Uterus (tissue), 4 donors: ENCODE results near the gene NHS. TPM values are rescaled to one million over a fixed set of nuclear protein-coding genes. Genes with fewer than 3 reads are reported as not detected.

Experiments
- DNase-seq, 2 donors: peaks; one replicate each; pipeline ENCODE4 v3.0.0-alpha.2; 2019 to 2020
- H3K27ac ChIP-seq, 2 donors: fragments of 200-600 bp; sonication (generic); 1 replicate in 1 of 2; 2 replicates in 1 of 2; pipeline ENCODE4 v1.5.1; 2016 to 2018
- H3K27me3 ChIP-seq, 2 donors: fragments of 200-600 bp; sonication (generic); one replicate each; pipeline ENCODE4 v1.5.1; 2018 to 2019; ENCODE audit warnings: control low read depth in 1 of 2
- H3K36me3 ChIP-seq, 2 donors: fragments of 200-600 bp; sonication (generic); one replicate each; pipeline ENCODE4 v1.5.1; 2019; ENCODE audit warnings: control low read depth in 1 of 2
- H3K4me1 ChIP-seq, 2 donors: fragments of 200-600 bp; sonication (generic); one replicate each; pipeline ENCODE4 v1.5.1; 2018 to 2019; ENCODE audit warnings: control low read depth in 1 of 2
- H3K4me3 ChIP-seq, 2 donors: fragments of 200-600 bp; sonication (generic); 1 replicate in 1 of 2; 2 replicates in 1 of 2; pipeline ENCODE4 v1.5.1; 2018 to 2019; ENCODE audit warnings: mild to moderate bottlenecking in 1 of 2
- H3K9me3 ChIP-seq, 2 donors: fragments of 200-600 bp; sonication (generic); one replicate each; pipeline ENCODE4 v1.5.1; 2019; ENCODE audit warnings: control low read depth in 1 of 2
- POLR2A ChIP-seq, 2 donors: fragments of 450-650 bp; IDR thresholded peaks; one replicate each; pipeline ENCODE4 v1.6.1; 2016; ENCODE audit warnings: antibody characterized with exemption in 2 of 2, mild to moderate bottlenecking in 1 of 2, moderate library complexity in 1 of 2
- intact Hi-C: fragments of 100-400 bp; cut with DNase I; formaldehyde crosslinking; loops from one replicate; pipeline ENCODE4 v1.15.1; 2023; ENCODE audit warnings: low total_unique reads
- total RNA-seq, 4 donors: library from RNA; depleted of rRNA in 3 of 4; stranded (reverse); fragments of >200 nt in 3 of 4; gene quantifications; one replicate each; pipeline versions ENCODE4 v1.1.0 to v1.2.4, GENCODE V29; 2014 to 2023
- TF ChIP-seq, protein P1 (sequence below), 4 experiments: fragments of 200-600 bp in 2 of 4; fragments of 450-650 bp in 2 of 4; sonication (generic) in 2 of 4; IDR thresholded peaks; one replicate each; pipeline ENCODE4 v1.5.1; 2016 to 2019; ENCODE audit warnings: antibody characterized with exemption in 4 of 4, mild to moderate bottlenecking in 2 of 4, moderate library complexity in 1 of 4
- donor health status: DM: yes; HTN: yes; CAD: no.

Gene NHS
- total RNA-seq, 4 donors from 2014 or later: 3.5 to 14.3 (median 9.5) TPM

GRCh38 chrX:17373337-17373736 lies 1.7 kb upstream of the NHS start:
- no peaks in the 10 kb centered on the region for H3K4me1 ChIP-seq
- no peak overlapping the region for H3K4me3 ChIP-seq
- peak overlapping the region in 1 of 2 donors; percentile 84 for H3K27ac ChIP-seq
- no peak for DNase-seq
- no peak for TF ChIP-seq POLR2A (IDR thresholded peaks at IDR 0.05)
- TF ChIP-seq, protein P1, sequence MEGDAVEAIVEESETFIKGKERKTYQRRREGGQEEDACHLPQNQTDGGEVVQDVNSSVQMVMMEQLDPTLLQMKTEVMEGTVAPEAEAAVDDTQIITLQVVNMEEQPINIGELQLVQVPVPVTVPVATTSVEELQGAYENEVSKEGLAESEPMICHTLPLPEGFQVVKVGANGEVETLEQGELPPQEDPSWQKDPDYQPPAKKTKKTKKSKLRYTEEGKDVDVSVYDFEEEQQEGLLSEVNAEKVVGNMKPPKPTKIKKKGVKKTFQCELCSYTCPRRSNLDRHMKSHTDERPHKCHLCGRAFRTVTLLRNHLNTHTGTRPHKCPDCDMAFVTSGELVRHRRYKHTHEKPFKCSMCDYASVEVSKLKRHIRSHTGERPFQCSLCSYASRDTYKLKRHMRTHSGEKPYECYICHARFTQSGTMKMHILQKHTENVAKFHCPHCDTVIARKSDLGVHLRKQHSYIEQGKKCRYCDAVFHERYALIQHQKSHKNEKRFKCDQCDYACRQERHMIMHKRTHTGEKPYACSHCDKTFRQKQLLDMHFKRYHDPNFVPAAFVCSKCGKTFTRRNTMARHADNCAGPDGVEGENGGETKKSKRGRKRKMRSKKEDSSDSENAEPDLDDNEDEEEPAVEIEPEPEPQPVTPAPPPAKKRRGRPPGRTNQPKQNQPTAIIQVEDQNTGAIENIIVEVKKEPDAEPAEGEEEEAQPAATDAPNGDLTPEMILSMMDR (IDR thresholded peaks at IDR 0.05): no peak
- no peaks in the 10 kb centered on the region for H3K27me3 ChIP-seq
- no peaks in the 10 kb centered on the region for H3K9me3 ChIP-seq
- H3K36me3 ChIP-seq: no peaks in the 10 kb centered on the region
- intact Hi-C loops: no loop called here

- Histone ChIP-seq H3K27me3 (no peaks in the 10 kb centered on the region), H3K4me3 (peak overlapping the region; percentile 55 to 66), H3K9me3 (no peaks in the 10 kb centered on the region), H3K27ac (peak overlapping the region; percentile 84 to 87), H3K4me1 (no peaks in the 10 kb centered on the region), H3K36me3 (no peaks in the 10 kb centered on the region)
- no peak for TF ChIP-seq POLR2A (IDR thresholded peaks at IDR 0.05)
- TF ChIP-seq, protein P1 (IDR thresholded peaks at IDR 0.05): no peak
- DNase-seq: peak in 1 of 2 donors; percentile 20
- intact Hi-C loops: no loop called here
Measured at GRCh38 chrX:17375367-17375636, 302 bp downstream of the NHS start.

DNA sequence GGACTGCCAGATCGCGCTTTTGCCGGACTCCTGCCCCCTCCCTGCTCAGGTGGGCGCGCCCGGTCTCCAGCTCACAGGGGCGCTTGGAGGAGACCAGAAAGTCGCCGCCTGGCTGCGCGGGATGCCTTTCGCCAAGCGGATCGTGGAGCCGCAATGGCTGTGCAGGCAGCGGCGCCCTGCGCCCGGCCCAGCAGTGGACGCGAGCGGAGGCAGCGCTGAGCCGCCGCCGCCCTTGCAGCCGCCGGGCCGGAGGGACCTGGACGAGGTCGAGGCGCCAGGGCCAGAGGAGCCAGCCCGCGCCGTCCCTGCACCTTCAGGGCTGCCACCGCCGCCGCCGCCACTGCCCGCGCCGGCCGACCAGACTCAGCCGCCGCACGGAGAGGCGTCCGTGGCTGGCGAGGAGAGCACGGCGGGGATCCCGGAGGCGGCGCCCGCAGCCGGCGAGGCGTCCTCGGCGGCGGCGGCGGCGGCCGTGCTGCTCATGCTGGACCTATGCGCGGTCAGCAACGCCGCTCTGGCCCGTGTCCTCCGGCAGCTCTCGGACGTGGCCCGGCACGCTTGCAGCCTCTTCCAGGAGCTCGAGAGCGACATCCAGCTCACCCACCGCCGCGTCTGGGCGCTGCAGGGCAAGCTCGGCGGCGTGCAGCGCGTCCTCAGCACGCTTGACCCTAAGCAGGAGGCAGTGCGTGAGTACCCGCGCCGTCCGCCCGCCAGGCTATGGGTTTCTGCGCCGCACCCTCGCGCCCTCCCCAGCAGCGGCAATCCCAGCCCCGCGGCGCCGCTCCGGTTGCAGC lies 834 bp downstream of the NHS start:
- TF ChIP-seq, protein P1 (IDR thresholded peaks at IDR 0.05): no peak
- no peak for TF ChIP-seq POLR2A (IDR thresholded peaks at IDR 0.05)
- intact Hi-C loops: no loop called here
- Histone ChIP-seq H3K27ac (peak overlapping the region; percentile 84 to 87), H3K9me3 (no peaks in the 10 kb centered on the region), H3K4me3 (peak overlapping the region; percentile 55 to 66), H3K27me3 (no peaks in the 10 kb centered on the region), H3K36me3 (no peaks in the 10 kb centered on the region), H3K4me1 (no peaks in the 10 kb centered on the region)
- DNase-seq: peak in 1 of 2 donors; percentile 25

DNA sequence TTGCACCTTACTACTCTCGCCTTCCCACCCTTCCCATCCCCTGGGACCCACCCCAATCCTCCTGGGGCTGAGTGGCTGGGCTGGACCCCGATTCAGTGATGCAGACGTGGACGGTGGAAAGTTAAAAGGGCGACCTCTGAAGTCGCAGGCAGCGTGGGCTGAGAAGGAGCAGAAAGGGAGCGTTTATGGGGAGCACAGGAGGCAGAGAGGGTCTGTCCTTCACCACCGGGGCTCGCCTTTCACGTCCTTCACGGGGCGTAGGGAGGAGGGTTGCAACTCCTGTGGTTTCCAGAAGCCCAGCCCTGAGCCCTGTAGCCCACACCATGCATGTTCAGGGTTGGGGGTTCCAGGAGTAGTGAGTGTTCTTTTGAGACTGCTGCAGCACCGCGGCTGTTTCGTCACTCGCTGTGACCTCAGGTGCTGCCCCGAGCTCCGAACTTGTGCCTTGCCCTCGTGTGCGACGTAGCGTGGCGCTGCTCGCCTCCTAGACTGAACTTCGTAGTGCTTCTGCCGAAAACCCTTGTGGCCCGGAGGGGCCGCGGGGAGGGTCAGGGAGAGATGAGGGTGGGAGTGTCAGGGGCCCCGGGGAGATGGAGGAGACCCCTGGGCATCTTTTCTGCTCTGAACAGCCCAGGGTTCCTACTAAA lies 1.6 kb downstream of the NHS start:
- H3K27ac ChIP-seq: peak overlapping the region; percentile 84 to 87
- H3K4me1 ChIP-seq: no peaks in the 10 kb centered on the region
- peak; percentile 20 to 22 for DNase-seq
- no peak for TF ChIP-seq POLR2A (IDR thresholded peaks at IDR 0.05)
- TF ChIP-seq, protein P1 (IDR thresholded peaks at IDR 0.05): no peak
- H3K27me3 ChIP-seq: no peaks in the 10 kb centered on the region
- no peaks in the 10 kb centered on the region for H3K9me3 ChIP-seq
- no peaks in the 10 kb centered on the region for H3K36me3 ChIP-seq
- intact Hi-C loops: no loop called here
- peak overlapping the region; percentile 55 to 66 for H3K4me3 ChIP-seq

- peak overlapping the region; percentile 31 to 35 for H3K27ac ChIP-seq
- H3K27me3 ChIP-seq: no peaks in the 10 kb centered on the region
- H3K9me3 ChIP-seq: no peaks in the 10 kb centered on the region
- peak in 1 of 2 donors; percentile 51 for TF ChIP-seq POLR2A (IDR thresholded peaks at IDR 0.05)
- TF ChIP-seq, protein P1 (IDR thresholded peaks at IDR 0.05): no peak
- DNase-seq: peak; percentile 42 to 43
- no peaks in the 10 kb centered on the region for H3K4me1 ChIP-seq
- peak overlapping the region; percentile 55 to 66 for H3K4me3 ChIP-seq
- H3K36me3 ChIP-seq: no peaks in the 10 kb centered on the region
- intact Hi-C loops: no loop called here
Measured at GRCh38 chrX:17377091-17377717, 2.2 kb downstream of the NHS start.
